CD4-positive, alpha-beta T cell treated with Interferon alpha-2 for 1 hour (primary cell): ENCODE data around the gene ZSWIM3.

Experiments
- DNase-seq, 2 donors: peaks; one replicate each; pipeline ENCODE4 v3.0.0-alpha.2; 2020 to 2022

The ZSWIM3 gene

GRCh38 chr20:45910670-45911485 lies 53.5 kb downstream of the ZSWIM3 start:
- DNase-seq: peak; percentile 93 to 95

- DNase-seq: peak; percentile 32 to 50
Observed at GRCh38 chr20:45911486-45912343, 54.3 kb downstream of the ZSWIM3 start, which contains the start of gene PLTP. Gene PLTP (minus strand): TSS chr20:45912155. CDS start chr20:45911452, 703 bp downstream.

- no peak for DNase-seq
Observed at GRCh38 chr20:45912344-45912682, 54.9 kb downstream of the ZSWIM3 start.

- no peak for DNase-seq
Observed at GRCh38 chr20:45913116-45913515, 55.7 kb downstream of the ZSWIM3 start.

GRCh38 chr20:45917790-45918141 lies 60.4 kb downstream of the ZSWIM3 start:
- no peak for DNase-seq

GRCh38 chr20:45918182-45918737 lies 60.8 kb downstream of the ZSWIM3 start:
- no peak for DNase-seq

- no peak for DNase-seq
Observed at GRCh38 chr20:45918779-45919537, 61.5 kb downstream of the ZSWIM3 start.

- no peak for DNase-seq
Observed at GRCh38 chr20:45919542-45920399, 62.4 kb downstream of the ZSWIM3 start.

- no peak for DNase-seq
Observed at GRCh38 chr20:45920462-45921336, 63.3 kb downstream of the ZSWIM3 start.

GRCh38 chr20:45921337-45922189 lies 64.1 kb downstream of the ZSWIM3 start:
- DNase-seq: no peak

GRCh38 chr20:45924391-45925261 lies 67.2 kb downstream of the ZSWIM3 start:
- DNase-seq: no peak

- no peak for DNase-seq
Observed at GRCh38 chr20:45925821-45926506, 68.5 kb downstream of the ZSWIM3 start.

- no peak for DNase-seq
Observed at GRCh38 chr20:45926731-45927070, 69.3 kb downstream of the ZSWIM3 start.

- DNase-seq: no peak
Observed at GRCh38 chr20:45927071-45927878, 69.9 kb downstream of the ZSWIM3 start.
